ENCODE data around the gene KIF26B.

KIF26B gene

DNA sequence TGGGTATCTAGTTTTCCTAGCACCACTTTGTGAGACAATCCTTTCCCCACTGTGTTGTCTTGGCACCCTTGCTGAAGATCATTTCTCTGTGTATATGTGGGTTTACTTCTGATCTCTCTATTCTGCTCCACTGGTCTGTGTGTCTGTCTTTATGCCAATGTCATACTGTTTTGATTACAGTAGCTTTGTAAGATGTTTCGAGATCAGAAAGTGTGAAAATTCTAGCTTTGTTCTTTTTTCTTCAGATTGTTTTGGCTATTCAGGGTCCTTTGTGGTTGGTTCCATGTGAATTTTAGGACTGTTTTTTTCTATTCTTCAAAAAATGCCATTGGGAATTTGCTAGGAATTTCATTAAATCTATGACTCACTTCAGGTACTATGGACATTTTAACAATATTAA is 116.2 kb downstream of the KIF26B start:
- no peak for DNase-seq (ENCODE audit: low read depth in 4 of 4, low spot score in 1 of 4)

DNA sequence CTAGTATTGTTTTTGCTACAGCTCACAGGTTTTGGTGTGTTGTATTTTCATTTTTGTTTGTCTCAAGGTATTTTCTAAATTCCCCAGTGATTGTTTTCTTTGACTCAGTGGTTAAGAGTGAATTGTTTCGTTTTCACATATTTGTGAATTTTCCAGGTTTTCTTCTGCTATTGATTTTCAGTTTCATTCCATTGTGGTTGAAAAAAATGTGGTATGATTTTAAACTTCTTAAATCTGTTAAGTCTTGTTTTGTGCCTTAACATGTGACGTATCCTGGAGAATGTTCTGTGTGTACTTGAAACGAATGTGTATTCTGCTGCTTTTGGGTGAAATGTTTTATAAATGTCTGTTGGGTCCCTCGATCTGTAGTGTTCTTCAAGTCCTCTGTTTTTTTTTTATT is 117.9 kb downstream of the KIF26B start:
- no peak for DNase-seq (ENCODE audit: low read depth in 4 of 4, low spot score in 1 of 4)

DNA sequence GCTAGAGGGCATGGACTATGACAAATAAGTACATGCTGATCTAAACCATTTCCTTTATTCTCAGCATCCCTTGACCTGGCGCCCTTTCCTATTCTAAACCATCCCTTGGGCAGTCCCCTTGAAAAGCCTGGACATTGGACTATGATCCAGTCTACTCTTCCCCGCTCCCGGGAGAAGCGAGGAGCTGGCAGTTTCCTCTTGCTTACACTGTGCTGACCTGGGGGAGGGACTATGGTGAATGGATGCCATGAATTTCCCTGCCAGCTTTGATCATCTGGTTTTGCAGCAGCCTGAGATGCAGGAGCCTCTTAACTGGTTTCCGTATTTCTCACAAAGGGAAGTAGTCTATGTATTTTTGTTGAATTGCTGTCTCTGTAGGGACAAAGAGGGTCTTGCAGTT is 121.7 kb downstream of the KIF26B start:
- no peak for DNase-seq (ENCODE audit: low read depth in 4 of 4, low spot score in 1 of 4)

DNA sequence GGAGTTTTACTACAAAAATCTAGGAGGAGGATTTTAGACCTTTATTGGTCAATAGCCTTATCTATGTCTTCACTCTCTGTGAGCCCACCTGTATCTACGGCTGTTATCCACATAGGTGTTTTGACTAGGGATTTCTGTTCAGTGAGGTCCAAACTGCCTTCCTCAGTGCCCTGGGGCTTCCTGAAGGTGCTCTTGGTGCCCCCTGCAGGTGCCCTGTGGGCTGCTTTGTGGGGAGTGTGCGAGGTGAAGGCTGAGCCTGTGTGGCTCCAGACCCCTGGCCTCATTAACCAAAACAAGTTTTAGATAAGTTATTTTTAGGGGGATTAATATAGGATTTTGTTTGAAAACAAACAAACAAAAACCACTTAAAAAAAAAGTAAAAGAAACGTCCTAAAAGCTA is 122.5 kb downstream of the KIF26B start:
- DNase-seq (ENCODE audit: low read depth in 4 of 4, low spot score in 1 of 4), result no peak

DNA sequence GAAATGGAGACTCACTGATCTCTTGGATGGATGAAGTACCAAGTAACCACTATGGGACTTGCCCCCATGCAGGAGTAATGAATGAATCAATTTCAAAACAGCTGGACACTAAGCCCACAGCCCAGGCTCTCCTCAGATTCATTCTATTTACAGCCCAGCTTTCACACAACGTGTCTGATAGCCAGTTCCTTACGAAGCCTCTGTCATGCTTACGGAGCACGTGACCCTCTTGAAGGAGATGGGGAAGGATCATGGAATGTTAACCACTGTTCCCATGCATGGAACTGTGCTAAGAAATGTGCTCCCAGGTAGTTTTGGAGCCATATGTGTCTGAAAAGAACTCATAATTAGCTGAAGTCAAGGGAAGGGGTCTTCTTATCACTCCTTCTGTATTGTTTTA is 124.1 kb downstream of the KIF26B start:
- no peak for DNase-seq (ENCODE audit: low read depth in 4 of 4, low spot score in 1 of 4)

DNA sequence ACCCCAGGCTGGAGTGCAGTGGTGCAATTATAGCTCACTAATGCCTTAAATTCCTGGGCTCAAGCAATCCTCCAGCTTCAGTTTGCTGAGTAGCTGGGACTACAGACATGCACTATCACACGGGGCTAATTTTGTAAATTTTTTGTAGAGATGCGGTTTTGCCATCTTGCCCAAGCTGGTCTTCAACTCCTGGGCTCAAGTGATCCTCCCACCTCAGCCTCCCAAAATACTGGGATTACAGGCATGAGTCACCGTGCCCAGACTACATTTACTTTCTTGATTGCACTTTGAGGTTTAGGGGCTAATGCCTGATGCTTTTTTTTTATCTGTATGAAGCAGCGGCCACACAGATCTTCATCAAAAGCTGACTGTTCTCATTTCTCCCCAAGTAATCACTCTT is 124.6 kb downstream of the KIF26B start:
- no peak for DNase-seq (ENCODE audit: low read depth in 4 of 4, low spot score in 1 of 4)

DNA sequence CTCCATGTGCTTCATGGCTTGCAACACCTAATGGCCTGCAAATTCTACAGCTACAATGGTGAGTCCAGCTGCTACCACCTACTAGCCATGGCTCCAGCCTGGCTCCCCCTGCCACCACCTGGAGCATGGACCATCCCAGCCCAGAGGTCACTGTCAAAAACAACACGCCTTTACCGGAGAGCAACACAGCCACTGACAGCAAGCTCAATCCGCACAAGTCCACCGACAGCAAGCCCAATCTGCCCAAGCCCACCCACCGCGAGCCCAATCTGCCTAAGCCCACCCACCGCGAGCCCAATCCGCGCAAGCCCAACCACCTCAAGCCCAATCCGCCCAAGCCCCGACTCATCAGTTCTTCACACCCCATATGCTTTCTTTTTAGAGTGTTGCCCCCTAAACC is 128.2 kb downstream of the KIF26B start:
- no peak for DNase-seq (ENCODE audit: low read depth in 4 of 4, low spot score in 1 of 4)

DNA sequence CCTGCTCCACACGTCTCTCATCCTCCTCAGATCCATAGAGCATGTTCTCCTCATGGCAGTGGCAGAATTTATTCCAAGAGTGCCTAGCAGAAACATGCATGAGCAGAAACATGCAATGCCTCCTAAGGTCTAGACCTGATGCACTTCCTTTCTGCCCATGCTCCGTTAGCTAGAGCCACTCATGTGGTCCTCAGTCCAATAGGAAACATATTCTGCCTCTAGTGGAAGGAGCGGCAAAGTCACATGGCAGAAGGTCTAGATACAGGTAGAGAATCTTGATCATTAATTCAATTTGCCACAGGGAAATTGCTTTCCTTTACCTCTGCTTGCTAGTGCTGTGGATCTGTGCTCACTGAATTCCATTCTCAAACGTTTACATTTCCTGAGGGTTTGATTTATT is 130.4 kb downstream of the KIF26B start:
- no peak for DNase-seq (ENCODE audit: low read depth in 4 of 4, low spot score in 1 of 4)

DNA sequence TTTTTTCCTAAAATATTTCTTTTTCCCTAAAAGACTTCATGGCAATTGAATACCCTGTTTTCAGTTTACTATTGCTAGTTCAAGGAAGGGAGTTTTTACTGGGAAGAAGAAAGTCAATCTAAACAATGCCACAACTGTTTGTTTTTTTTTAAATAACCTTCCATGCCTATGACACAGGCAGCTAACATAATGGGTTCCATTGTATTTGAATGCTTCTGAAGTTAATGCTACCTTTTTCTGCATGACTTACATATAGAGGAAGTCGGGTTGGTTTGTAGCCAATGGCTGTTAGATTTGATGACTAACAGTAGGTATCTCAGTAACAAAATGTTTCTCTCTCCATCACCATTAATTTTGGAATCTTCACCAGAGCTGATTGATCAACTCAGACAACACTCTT is 134.0 kb downstream of the KIF26B start:
- no peak for DNase-seq (ENCODE audit: low read depth in 4 of 4, low spot score in 1 of 4)

DNA sequence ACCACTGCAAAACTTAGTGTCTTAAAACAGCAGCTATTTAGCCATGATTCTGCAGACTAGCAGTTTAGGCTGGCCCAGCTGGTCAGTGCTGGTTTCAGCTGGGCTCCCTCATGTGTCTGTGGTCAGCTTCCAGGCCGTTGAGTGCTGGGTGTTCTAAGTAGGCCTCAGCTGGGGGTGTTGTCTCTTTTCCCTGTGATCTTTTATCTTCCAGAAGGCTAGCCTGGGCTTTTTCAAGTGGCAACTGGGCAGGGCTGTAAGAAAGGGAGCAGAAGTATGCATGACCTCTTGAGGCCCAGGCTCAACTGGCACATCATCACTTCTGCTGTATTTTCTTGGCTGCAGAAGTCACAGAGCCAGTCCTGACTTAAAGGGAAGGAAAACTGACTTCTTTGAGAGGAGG is 136.1 kb downstream of the KIF26B start:
- DNase-seq (ENCODE audit: low read depth in 4 of 4, low spot score in 1 of 4), result no peak

DNA sequence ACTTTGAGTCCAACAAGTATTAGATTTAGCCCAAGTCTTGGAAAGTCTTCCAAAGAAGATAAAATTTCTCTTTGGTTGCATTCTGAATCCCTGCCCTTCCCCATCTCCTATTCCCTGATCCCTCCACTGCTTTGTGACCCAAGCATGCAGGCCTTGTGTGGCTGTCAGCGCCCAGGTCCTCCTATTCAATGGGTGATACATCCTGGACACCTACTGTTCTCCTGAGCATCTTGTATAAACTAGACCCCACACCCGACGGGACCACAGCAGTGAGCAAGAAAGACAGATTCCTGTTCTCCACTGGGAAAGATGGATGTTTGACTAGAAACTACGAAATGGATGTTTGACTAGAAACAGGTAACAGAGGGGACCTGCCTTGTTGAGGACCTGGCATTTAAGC is 136.6 kb downstream of the KIF26B start:
- no peak for DNase-seq (ENCODE audit: low read depth in 4 of 4, low spot score in 1 of 4)

DNA sequence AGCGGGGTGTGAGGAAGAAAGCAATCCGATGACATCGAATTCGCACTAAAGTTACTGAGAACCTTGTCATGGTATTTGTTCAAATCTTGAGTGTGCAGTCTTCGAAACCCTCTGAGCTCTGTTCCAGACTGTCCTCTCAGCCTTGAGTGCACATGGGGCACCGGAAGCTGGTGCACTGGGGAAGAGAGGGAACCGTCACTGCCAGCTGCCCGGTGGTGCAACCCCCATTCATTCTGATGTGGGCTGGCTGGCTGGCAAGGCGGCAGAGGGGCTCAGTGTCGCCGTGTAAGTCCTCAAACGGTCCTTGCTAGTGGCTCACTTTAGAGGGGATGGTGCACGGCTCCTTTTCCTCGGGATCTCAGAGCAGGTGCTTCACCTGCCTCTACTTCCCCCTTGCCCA is 137.4 kb downstream of the KIF26B start:
- no peak for DNase-seq (ENCODE audit: low read depth in 4 of 4, low spot score in 1 of 4)

DNA sequence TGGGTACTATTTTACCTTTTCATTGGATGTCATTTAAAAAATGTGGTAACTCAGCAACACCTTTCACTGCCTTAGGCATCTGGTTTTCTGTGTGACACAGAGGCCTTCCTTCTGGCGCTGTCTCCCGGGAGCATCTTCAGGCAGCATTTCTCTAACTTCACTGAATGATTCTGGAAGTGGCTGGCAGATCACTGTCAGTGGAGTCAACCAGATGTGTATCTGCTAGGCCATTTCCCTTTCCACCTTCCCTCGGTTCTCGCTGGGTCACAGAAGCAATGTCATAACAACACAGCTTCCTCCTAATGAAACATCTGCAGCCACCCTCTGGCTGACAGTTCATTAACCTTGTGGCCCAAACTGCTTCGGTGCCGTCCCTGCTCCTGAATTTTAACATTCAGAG is 137.8 kb downstream of the KIF26B start:
- no peak for DNase-seq (ENCODE audit: low read depth in 4 of 4, low spot score in 1 of 4)

DNA sequence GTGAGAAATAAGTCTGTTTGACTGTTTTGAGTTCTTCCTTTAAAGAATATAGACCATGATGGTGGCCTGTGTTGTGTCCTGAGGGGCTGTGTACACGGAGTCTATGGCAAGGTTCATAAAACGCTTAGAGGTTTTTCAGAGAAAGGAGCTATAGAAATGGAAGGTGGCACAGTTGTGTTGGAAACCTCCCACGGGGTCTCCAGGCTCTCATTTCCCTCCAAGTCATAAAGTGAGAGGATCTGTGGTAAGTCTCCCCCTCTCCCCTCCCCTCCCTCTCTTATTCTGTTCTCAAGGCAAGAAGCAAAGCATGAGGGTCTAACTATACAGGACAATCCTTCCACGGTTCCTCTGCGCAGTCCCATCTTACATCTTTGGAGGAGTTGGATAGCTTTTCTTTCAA is 139.2 kb downstream of the KIF26B start:
- no peak for DNase-seq (ENCODE audit: low read depth in 4 of 4, low spot score in 1 of 4)

DNA sequence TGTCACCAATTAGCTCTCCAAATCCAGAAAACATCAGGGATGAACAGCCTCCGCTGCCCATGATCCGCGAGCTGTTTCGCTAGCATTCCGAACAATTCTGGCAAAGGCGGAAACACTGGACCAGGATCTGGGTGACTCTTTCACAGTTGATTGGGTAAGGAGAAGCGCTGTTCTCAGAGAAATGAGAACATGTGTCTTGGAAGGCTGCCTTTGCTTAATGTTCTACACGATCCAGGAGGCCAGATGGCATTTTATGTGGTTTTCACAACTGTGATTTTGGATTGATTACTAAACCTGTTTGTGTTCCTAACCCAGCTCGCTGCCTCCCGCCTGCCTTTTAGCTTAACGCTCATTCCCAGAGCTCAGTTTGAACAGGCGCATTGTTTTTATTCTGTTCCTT is 144.0 kb downstream of the KIF26B start:
- DNase-seq (ENCODE audit: low read depth in 4 of 4, low spot score in 1 of 4), result no peak

DNA sequence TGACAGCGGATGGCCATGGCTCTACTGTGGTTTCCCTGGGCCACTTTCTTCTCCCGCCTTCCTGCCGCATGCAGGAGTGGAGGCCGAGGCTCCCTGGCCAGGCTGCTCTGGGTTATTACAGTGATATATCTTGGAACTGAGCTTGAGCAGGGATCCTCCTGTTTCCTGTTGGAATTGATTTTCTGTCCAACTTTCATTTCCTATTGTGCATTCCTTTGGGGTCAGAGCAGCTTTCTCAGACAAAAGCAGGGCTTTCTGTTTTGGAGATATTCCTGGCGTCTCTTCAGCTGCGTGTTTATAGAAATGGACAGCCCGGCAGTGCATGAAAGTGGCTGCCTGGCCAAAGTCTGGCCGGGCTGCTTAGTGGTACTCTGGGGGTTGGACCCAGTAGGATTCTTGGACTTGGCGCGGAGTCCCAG is 146.4 kb downstream of the KIF26B start:
- no peak for DNase-seq (ENCODE audit: low read depth in 4 of 4, low spot score in 1 of 4)

DNA sequence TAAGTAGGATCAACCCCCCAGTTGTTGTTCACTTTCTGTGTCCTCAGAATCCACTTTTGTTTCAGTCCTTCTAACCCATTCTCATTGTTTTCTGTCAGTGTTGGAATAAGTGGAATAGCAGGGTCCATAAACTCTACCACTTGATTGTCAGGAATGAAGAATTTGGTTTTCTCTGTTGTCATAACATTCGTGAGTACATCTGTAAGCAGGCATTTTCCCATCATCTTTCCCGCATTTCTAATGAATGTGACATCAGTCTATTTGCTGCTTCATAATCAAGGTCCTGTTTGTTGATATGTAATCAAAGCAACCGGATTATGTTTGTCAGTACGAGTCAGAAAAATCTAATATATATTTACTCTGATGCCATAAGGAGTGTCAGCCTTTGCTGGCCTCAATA is 147.1 kb downstream of the KIF26B start:
- no peak for DNase-seq (ENCODE audit: low read depth in 4 of 4, low spot score in 1 of 4)

DNA sequence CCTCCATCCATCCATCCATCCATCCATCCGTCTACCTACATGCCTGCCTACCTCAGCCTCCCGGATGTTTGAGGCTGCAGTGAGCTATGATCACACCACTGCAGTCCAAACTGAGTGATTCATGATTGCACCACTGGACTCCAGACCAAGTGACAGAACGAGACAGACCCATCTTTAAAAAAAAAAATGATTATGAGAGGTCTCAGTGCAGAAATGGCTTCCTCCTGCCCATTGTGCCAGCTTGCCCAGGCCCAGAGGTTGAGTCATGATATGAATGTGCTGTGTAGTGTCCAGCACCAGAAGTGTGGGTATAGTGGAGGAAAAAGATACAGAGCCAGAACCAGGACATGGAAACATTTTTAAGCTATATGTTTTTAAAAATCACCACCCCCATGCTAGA is 149.9 kb downstream of the KIF26B start:
- DNase-seq (ENCODE audit: low read depth in 4 of 4, low spot score in 1 of 4), result no peak

DNA sequence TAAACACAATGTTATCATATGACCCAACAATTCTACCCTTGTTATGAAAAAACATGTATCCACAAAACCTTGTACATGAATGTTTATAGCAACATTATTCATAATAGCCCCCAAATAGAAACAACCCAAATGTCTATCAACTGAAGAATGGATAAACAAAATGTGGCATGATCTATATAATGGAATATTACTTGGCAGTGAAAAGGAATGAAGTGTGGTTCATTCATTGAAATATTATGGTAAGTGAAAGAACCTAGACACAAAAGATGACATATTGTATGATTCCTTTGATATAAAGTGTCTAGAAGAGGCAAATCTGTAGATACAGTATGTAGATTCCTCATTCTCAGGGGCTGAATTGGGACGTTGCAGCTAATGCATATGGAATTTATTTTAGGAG is 151.2 kb downstream of the KIF26B start:
- no peak for DNase-seq (ENCODE audit: low read depth in 4 of 4, low spot score in 1 of 4)

DNA sequence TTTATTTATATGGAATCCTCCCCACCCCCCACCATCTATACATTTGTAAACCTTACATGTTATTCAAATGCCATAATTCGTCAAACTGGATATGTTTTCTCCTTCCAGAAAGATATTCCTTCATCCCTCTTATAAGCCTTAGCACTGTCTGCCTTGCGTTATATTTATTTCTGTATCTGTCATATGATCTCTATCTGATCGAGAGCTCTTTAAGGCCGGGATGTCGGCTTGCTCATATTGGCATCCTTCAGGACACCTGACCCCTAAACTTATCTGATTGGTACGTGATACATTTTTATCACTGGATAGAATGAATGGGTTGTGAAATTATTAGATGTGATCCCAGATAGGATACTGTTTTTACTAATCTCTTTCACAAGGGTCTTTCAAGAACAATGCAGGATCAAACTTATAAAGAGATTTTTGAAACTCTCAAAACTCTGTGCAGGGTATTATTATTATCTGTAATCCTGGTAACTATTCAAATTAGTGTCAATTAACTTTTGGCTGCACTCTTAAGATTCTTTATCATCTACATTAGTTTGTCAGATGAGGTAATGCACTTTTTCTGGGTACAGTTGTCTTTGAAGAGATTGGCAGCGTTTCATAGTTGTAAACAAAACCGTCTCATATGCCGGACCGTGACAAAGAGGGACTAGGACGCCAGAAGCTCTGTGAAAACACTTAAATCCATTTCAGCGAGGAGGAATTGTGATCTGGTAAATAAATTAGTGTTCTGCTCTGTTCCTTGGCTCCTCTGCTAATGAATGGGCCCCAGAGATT is 152.0 kb downstream of the KIF26B start:
- no peak for DNase-seq (ENCODE audit: low read depth in 4 of 4, low spot score in 1 of 4)

DNA sequence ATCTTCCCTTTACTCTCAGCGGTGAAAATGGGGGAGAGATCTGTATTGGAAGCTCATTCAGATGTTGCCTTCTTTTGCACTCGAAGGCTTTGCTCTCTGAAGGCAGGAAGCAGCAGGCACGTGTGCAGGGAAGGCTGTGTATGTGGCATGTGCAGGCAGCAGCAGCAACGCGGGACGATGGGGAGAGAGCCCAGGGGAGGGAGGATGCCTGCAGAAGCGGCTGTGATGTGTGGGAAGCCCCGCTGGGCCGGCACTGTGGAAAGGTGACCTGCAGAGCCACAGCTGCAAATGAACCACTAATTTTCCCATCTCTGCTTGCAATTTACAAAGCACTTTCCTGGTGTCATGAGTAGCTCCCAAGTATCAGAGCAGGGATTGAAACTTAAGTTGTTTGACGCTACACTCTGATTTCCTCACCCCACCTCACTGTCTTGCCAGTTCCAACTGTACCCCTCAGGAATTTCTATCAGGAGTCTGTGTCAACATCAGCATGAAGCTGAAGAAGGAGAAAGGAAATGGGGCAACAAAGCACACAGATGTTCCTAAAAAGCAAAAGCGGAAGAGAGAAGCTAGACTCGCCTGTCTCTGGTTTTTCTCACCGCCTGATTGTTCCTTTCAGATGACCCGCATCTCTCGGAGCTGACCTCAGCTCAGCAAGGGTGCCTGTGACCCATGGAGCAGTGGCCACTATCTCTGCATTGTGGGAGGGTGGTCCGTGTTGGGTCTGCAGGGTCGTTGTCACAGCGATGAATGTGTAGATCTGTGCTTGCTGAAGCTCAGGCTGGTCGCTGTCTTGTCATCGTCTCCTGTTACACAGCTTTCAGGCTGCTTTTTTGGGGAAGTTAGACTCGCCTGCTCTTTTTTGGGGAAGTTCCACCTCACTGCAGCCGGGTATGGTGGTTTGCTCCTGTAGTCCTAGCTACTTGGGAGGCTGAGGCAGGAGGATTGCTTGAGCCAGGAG is 156.1 kb downstream of the KIF26B start:
- no peak for DNase-seq (ENCODE audit: low read depth in 4 of 4, low spot score in 1 of 4)

DNA sequence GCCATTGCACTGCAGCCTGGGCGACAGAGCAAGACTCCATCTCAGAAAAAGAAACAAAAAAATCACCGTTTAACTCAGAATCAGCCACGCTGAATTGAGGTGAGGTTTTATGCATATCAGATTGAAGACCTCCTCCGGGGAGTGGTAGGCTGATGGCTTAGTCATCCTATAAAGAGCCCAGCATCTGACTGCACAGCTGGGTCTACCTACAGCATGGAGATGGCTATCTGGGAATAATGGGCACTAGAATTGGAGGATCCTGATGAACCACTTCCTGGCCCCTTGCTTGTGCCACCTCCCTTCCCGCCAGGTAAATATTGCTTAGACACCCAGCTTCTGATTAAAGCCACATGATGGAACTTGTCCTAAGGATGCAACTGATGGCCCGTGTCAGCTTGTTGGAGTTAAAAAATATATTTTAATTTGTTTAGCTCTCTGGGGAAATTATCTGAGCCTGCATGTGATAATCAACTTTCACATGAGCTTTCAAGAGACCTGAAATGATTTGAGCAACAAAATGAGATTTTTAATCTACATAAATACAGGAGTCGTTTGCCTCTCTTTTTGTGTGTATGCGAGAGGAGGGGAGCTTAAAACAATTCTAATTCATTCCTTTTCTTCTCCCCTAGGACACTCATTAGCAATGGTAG is 157.2 kb downstream of the KIF26B start:
- DNase-seq (ENCODE audit: low read depth in 4 of 4, low spot score in 1 of 4), result no peak

All from stimulated activated CD4-positive, alpha-beta T cell treated with anti-CD3 and anti-CD28 coated beads, Interleukin-1b, Interleukin-23, amount 100 ng/mL, for 24 hours (primary cell).